Ovary (tissue), 3 donors: ENCODE results near the gene GABRG3.

Experiments
- EP300 ChIP-seq: sonication (generic); formaldehyde crosslinking; IDR thresholded peaks from one replicate; pipeline ENCODE4 v1.6.1; 2017; ENCODE audit warnings: antibody characterized with exemption
- POLR2A ChIP-seq: fragments of 450-650 bp; IDR thresholded peaks from one replicate; pipeline ENCODE4 v1.6.1; 2017; ENCODE audit warnings: antibody characterized with exemption, mild to moderate bottlenecking, moderate library complexity
- TF ChIP-seq, protein P1 (sequence below), 3 donors: fragments of 450-650 bp in 2 of 3; fragments of 200-600 bp in 1 of 3; IDR thresholded peaks; one replicate each; pipeline versions ENCODE4 v1.5.1 to v1.8.0; 2016 to 2022; ENCODE audit warnings: antibody characterized with exemption in 3 of 3, mild to moderate bottlenecking in 1 of 3
- donor health status: DM: no; HTN: no; CAD: no.

DNA sequence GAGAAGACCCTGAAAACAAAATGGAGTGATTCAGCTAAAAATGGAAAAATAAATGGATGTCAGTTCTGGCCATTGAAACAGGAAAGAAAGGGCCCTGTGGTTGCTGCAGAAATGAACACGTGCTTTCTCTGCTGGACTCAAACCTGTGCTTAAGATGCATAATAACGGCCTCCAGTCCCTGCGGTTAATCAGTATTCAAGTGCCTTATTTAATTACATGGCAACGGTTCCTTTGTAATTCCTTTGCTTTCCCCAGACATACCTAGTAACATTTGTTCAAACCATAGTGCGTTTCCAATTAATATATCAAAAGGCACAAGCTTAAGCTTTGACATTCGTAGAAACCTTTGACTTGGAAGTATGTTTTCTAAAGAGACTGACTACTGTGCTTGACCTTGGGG is 428.3 kb downstream of the GABRG3 start:
- TF ChIP-seq, protein P1, sequence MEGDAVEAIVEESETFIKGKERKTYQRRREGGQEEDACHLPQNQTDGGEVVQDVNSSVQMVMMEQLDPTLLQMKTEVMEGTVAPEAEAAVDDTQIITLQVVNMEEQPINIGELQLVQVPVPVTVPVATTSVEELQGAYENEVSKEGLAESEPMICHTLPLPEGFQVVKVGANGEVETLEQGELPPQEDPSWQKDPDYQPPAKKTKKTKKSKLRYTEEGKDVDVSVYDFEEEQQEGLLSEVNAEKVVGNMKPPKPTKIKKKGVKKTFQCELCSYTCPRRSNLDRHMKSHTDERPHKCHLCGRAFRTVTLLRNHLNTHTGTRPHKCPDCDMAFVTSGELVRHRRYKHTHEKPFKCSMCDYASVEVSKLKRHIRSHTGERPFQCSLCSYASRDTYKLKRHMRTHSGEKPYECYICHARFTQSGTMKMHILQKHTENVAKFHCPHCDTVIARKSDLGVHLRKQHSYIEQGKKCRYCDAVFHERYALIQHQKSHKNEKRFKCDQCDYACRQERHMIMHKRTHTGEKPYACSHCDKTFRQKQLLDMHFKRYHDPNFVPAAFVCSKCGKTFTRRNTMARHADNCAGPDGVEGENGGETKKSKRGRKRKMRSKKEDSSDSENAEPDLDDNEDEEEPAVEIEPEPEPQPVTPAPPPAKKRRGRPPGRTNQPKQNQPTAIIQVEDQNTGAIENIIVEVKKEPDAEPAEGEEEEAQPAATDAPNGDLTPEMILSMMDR (IDR thresholded peaks at IDR 0.05), result no peak
- TF ChIP-seq POLR2A, result no peak
- TF ChIP-seq EP300, result no peak
